Activated CD8-positive, alpha-beta T cell treated with anti-CD3 and anti-CD28 coated beads for 36 hours (primary cell): ENCODE results near the gene COG2. TPM values are rescaled to one million over a fixed set of nuclear protein-coding genes. Genes with fewer than 3 reads are reported as not detected.
"Not testable (repeated sequence)": the region's sequence is repeated elsewhere in the genome, so short reads cannot be mapped to it uniquely, and the experiment has no call there.

Experiments used
- ATAC-seq: fragments of 200-7000 bp; cut with Tn5 transposase; one replicate; pipeline ENCODE4 v1.10.0; 2021; ENCODE audit warnings: mild to moderate bottlenecking, moderate library complexity
- CTCF ChIA-PET: fragments of 350-600 bp; sonication (Branson Sonifier 250); formaldehyde crosslinking; loops from one replicate; lab custom pipeline; 2021; ENCODE audit warnings: antibody characterized with exemption; lab: Charles Lee
- POLR2A ChIA-PET: fragments of 350-600 bp; sonication (Branson Sonifier 250); formaldehyde crosslinking; loops from one replicate; lab custom pipeline; 2021; ENCODE audit warnings: antibody characterized with exemption; lab: Charles Lee
- DNase-seq: peaks from one replicate; pipeline ENCODE4 v3.0.0-alpha.2; 2020
- H3K27ac Mint-ChIP-seq: one replicate; pipeline ENCODE4 v1.8.0; 2021; ENCODE audit warnings: mild to moderate bottlenecking, mixed read lengths
- H3K27me3 Mint-ChIP-seq: one replicate; pipeline ENCODE4 v1.8.0; 2021; ENCODE audit warnings: mixed read lengths
- H3K36me3 Mint-ChIP-seq: one replicate; pipeline ENCODE4 v1.8.0; 2021; ENCODE audit warnings: low read depth, mixed read lengths
- H3K4me1 Mint-ChIP-seq: one replicate; pipeline ENCODE4 v1.8.0; 2021; ENCODE audit warnings: low read depth, mixed read lengths
- H3K4me3 Mint-ChIP-seq: one replicate; pipeline ENCODE4 v1.8.0; 2021; ENCODE audit warnings: mild to moderate bottlenecking, moderate library complexity, mixed read lengths
- H3K9me3 Mint-ChIP-seq: one replicate; pipeline ENCODE4 v1.8.0; 2021; ENCODE audit warnings: mixed read lengths
- intact Hi-C: fragments of 100-400 bp; cut with micrococcal nuclease; formaldehyde crosslinking; loops from one replicate; pipeline ENCODE4 v1.10.0; 2022
- total RNA-seq, 2 experiments: library from RNA; stranded (reverse); gene quantifications; one replicate each; pipeline ENCODE4 v1.2.3, GENCODE V29; 2021
- TF ChIP-seq, protein P1 (sequence below): fragments of 200-600 bp; IDR thresholded peaks from one replicate; pipeline ENCODE4 v1.8.0; 2022; ENCODE audit warnings: antibody characterized with exemption, mild to moderate bottlenecking

COG2 gene
- total RNA-seq, 2 experiments from 2014 or later, result 26.1 to 27.6 TPM

- POLR2A ChIA-PET, result no interaction called here
- peaks cover 5% of the 10 kb centered on the region for H3K9me3 Mint-ChIP-seq
Measured at GRCh38 chr1:230713915-230714764, 71.9 kb downstream of the COG2 start, which contains the start of gene AGT. TSS of gene AGT (minus strand) at chr1:230714122. CDS start at chr1:230710823, 3,299 bp downstream.

DNA sequence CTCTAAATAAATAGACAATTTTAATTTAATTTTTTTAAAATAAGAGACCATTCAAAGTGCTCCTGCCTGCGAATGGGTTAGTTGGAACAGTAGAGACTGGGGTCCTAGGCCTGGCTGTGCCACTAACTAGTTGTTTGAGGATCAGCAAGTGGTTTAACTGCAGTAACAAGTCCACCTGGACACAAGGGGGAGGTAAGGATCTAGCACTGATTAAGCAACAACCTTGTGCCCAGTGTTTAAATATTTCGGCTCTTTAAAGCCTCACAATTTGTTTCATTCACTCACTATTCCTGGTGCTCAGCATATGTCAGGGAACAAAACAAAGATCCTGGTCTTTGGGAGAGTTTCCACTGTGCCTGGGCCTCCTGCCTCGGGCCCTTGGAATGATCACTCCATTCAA, 73.2 kb downstream of the COG2 start:
- POLR2A ChIA-PET, result no interaction called here

More at GRCh38 chr1:230713915-230714764, 71.9 kb downstream of the COG2 start, which contains the start of gene AGT:
- intact Hi-C loops, result no loop called here
- no peak within 1 kb of the TSS for H3K4me3 Mint-ChIP-seq
- no peaks in the 10 kb centered on the region for H3K36me3 Mint-ChIP-seq
- no peak within 1 kb of the TSS for H3K27ac Mint-ChIP-seq
- TF ChIP-seq, protein P1, sequence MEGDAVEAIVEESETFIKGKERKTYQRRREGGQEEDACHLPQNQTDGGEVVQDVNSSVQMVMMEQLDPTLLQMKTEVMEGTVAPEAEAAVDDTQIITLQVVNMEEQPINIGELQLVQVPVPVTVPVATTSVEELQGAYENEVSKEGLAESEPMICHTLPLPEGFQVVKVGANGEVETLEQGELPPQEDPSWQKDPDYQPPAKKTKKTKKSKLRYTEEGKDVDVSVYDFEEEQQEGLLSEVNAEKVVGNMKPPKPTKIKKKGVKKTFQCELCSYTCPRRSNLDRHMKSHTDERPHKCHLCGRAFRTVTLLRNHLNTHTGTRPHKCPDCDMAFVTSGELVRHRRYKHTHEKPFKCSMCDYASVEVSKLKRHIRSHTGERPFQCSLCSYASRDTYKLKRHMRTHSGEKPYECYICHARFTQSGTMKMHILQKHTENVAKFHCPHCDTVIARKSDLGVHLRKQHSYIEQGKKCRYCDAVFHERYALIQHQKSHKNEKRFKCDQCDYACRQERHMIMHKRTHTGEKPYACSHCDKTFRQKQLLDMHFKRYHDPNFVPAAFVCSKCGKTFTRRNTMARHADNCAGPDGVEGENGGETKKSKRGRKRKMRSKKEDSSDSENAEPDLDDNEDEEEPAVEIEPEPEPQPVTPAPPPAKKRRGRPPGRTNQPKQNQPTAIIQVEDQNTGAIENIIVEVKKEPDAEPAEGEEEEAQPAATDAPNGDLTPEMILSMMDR, result no peak
- H3K27me3 Mint-ChIP-seq, result peaks cover 8% of the 10 kb centered on the region
- CTCF ChIA-PET, result no interaction called here
- H3K4me1 Mint-ChIP-seq, result no peaks in the 10 kb centered on the region
- DNase-seq (no peak), ATAC-seq (no peak)

DNA sequence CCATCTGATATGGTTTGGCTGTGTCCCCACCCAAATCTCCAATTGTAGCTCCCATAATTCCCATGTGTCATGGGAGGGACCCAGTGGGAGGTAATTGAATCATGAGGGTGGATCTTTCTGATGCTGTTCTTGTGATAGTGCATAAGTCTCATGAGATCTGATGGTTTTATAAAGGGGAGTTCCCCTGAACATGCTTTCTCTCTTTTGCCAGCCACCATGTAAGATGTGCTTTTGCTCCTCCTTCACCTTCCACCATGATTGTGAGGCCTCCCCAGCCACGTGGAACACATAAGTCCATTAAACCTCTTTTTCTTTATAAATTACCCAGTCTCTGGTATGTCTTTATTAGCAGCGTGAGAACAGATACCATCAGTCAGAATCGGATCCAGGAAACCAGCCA, 74.2 kb downstream of the COG2 start:
- H3K27me3 Mint-ChIP-seq, H3K36me3 Mint-ChIP-seq, H3K4me3 Mint-ChIP-seq, POLR2A ChIA-PET, H3K9me3 Mint-ChIP-seq, H3K27ac Mint-ChIP-seq, H3K4me1 Mint-ChIP-seq, DNase-seq, CTCF ChIA-PET, intact Hi-C loops, ATAC-seq: not testable (repeated sequence)

More for the DNA sequence above, 73.2 kb downstream of the COG2 start:
- Mint-ChIP-seq H3K4me1 (no peaks in the 10 kb centered on the region), H3K27ac (no peak overlapping the region), H3K27me3 (peaks cover 8% of the 10 kb centered on the region), H3K36me3 (no peaks in the 10 kb centered on the region), H3K9me3 (peaks cover 5% of the 10 kb centered on the region), H3K4me3 (no peak overlapping the region)
- intact Hi-C loops, result no loop called here
- DNase-seq (no peak), ATAC-seq (no peak)
- TF ChIP-seq, protein P1, result no peak
- CTCF ChIA-PET, result no interaction called here

- H3K4me1 Mint-ChIP-seq, result no peaks in the 10 kb centered on the region
- intact Hi-C loops, result no loop called here
- no peak overlapping the region for H3K4me3 Mint-ChIP-seq
- ChIA-PET CTCF (no interaction called here), POLR2A (no interaction called here)
- peaks cover 5% of the 10 kb centered on the region for H3K9me3 Mint-ChIP-seq
- H3K27ac Mint-ChIP-seq, result no peak overlapping the region
- DNase-seq, result no peak
- no peak for ATAC-seq
- peaks cover 8% of the 10 kb centered on the region for H3K27me3 Mint-ChIP-seq
- TF ChIP-seq, protein P1, result no peak
- H3K36me3 Mint-ChIP-seq, result no peaks in the 10 kb centered on the region
Measured at GRCh38 chr1:230717251-230717650, 75.0 kb downstream of the COG2 start.

DNA sequence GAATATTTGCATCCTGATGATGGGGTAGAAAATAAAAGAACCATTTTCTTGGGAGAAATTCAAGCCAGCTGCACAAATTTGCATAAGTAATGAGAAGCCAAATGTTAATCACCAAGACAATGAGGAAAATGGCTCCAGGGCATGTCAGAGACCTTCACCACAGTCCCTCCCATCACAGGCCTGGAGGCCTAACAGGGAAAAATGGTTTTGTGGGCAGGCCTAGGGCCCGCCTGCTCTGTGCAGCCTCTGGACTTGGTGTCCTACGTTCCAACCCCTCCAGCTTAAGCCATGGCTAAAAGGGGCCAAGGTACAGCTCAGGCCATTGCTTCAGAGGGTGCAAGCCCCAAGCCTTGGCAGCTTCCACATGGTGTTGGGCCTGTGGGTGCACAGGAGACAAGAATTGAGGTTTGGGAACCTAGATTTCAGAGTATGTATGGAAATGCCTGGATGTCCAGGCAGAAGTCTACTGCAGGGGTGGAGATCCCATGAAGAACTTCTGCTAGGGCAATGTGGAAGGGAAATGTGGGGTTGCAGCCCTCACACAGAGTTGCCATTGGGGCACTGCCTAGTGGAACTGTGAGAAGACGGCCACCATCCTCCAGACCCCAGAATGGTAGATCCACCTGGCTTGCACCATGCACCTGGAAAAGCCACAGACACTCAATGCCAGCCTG, 79.7 kb downstream of the COG2 start:
- POLR2A ChIA-PET, ATAC-seq, H3K9me3 Mint-ChIP-seq, H3K36me3 Mint-ChIP-seq, H3K27me3 Mint-ChIP-seq, DNase-seq, intact Hi-C loops, CTCF ChIA-PET, H3K4me3 Mint-ChIP-seq, H3K4me1 Mint-ChIP-seq, H3K27ac Mint-ChIP-seq: not testable (repeated sequence)
